Measurements from ENCODE around the gene SPOP. TPM values are rescaled to one million over a fixed set of nuclear protein-coding genes. Genes with fewer than 3 reads are reported as not detected.

Gene SPOP
- total RNA-seq, 4 donors from 2014 or later: 72.2 to 81.3 (median 74.7) TPM

- DNase-seq: no peak
- TF ChIP-seq POLR2A (IDR thresholded peaks at IDR 0.05) (no peak), CTCF (IDR thresholded peaks at IDR 0.05) (no peak)
- peaks cover 0 to 17% (median 3%) of the 10 kb centered on the region in 4 donors for H3K4me1 ChIP-seq
- H3K36me3 ChIP-seq: no peaks in the 10 kb centered on the region
- no peaks in the 10 kb centered on the region for H3K27me3 ChIP-seq
- no peaks in the 10 kb centered on the region for H3K9me3 ChIP-seq
- H3K4me3 ChIP-seq: no peak overlapping the region
- no peak overlapping the region for H3K27ac ChIP-seq
Measured at GRCh38 chr17:49637050-49637449, 40.8 kb downstream of the SPOP start.

- Histone ChIP-seq H3K36me3 (no peaks in the 10 kb centered on the region), H3K4me3 (no peak overlapping the region), H3K27ac (no peak overlapping the region), H3K27me3 (no peaks in the 10 kb centered on the region), H3K9me3 (no peaks in the 10 kb centered on the region), H3K4me1 (peaks cover 0 to 17% (median 3%) of the 10 kb centered on the region in 4 donors)
- TF ChIP-seq POLR2A (IDR thresholded peaks at IDR 0.05): no peak
- TF ChIP-seq CTCF (IDR thresholded peaks at IDR 0.05): no peak
- no peak for DNase-seq
Measured at GRCh38 chr17:49635121-49635520, 42.8 kb downstream of the SPOP start.

- H3K4me1 ChIP-seq: peaks cover 0 to 17% (median 3%) of the 10 kb centered on the region in 4 donors
- no peaks in the 10 kb centered on the region for H3K36me3 ChIP-seq
- H3K27ac ChIP-seq: no peak overlapping the region
- TF ChIP-seq CTCF (IDR thresholded peaks at IDR 0.05) (no peak), POLR2A (IDR thresholded peaks at IDR 0.05) (no peak)
- DNase-seq: no peak
- no peak overlapping the region for H3K4me3 ChIP-seq
- no peaks in the 10 kb centered on the region for H3K9me3 ChIP-seq
- H3K27me3 ChIP-seq: no peaks in the 10 kb centered on the region
Measured at GRCh38 chr17:49634485-49634860, 43.4 kb downstream of the SPOP start.

- no peaks in the 10 kb centered on the region for H3K27me3 ChIP-seq
- peaks cover 0 to 20% (median 3%) of the 10 kb centered on the region in 4 donors for H3K4me1 ChIP-seq
- DNase-seq: no peak
- no peak for TF ChIP-seq POLR2A (IDR thresholded peaks at IDR 0.05)
- no peak for TF ChIP-seq CTCF (IDR thresholded peaks at IDR 0.05)
- H3K27ac ChIP-seq: no peak overlapping the region
- H3K4me3 ChIP-seq: no peak overlapping the region
- no peaks in the 10 kb centered on the region for H3K9me3 ChIP-seq
- no peaks in the 10 kb centered on the region for H3K36me3 ChIP-seq
Measured at GRCh38 chr17:49633762-49634484, 44.0 kb downstream of the SPOP start.

- no peaks in the 10 kb centered on the region for H3K27me3 ChIP-seq
- H3K4me3 ChIP-seq: no peak overlapping the region
- TF ChIP-seq CTCF (IDR thresholded peaks at IDR 0.05) (no peak), POLR2A (IDR thresholded peaks at IDR 0.05) (no peak)
- H3K36me3 ChIP-seq: no peaks in the 10 kb centered on the region
- no peaks in the 10 kb centered on the region for H3K9me3 ChIP-seq
- peak overlapping the region in 1 of 4 donors; percentile 6 for H3K27ac ChIP-seq
- no peak for DNase-seq
- peaks cover 0 to 22% (median 3%) of the 10 kb centered on the region in 4 donors for H3K4me1 ChIP-seq
Measured at GRCh38 chr17:49633250-49633649, 44.6 kb downstream of the SPOP start.
